Hematopoietic multipotent progenitor cell treated with erythropoietin and hydrocortisone succinate and interleukin-3 and kit ligand, for 17 days (in vitro differentiated cells): ENCODE measurements around the gene TEC.
A peak's percentile ranks its signal among the peaks of the same experiment; 100 is the strongest.
"Not testable (repeated sequence)": the region's sequence is repeated elsewhere in the genome, so short reads cannot be mapped to it uniquely, and the experiment has no call there.

Experiments used
- DNase-seq: peaks from one replicate; pipeline ENCODE4 v3.0.0-alpha.2; 2015; ENCODE audit warnings: low spot score

The TEC gene

DNA sequence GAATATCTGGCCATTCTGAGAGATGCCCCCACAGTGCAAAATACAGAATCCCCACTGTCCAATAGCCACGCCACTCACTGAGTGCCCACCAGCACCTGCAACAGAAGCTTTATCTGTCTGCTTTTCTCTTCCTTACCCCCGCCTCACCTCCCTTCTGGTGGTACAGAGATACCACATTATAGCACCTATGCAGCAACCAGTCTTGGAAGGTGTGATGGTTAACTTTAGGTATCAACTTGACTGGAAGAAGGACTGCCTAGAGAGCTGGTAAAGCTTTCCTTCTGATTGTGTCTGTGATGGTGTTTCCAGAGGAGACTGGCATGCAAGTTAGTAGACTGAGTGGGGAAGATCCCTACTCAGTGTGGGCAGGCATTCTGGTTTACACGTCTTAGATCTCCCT is 73.8 kb downstream of the TEC start:
- no peak for DNase-seq

DNA sequence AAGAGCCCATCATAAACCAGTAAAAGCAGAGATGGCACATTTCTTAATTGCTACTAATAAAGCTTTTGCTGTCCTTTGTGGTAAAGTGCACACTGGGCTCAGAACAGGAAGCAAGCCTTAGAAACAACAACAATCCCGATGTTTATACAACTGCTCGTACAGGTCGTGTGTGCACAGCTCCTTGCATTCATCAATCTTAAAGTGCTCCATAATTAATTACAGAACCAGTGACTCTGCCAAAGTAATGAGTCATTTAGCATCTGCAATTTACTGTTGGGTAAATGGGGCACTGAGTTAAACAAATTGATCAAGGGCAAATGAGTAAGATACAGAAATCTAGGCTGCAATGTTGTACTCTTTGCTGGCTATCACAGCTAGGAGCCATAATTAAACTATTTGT is 74.3 kb downstream of the TEC start:
- no peak for DNase-seq

DNA sequence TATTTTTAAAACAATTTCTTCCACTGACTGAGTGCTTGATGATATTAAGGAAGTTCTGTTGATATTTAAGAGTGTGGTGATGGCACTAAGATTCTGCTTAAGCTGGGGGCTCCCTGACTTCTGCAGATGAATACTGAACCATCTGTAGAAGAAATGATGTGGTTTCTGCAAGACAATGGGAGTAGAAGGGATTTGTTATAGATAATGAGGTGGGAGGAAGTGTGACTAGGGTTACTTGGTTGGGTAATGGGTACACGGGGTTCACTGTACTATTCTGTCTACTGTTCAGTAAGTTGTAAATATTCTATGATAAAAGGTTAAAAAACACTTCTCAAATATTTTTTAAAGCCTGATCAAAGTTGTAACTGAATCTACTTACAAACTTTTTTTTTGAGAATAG is 74.7 kb downstream of the TEC start:
- DNase-seq, result no peak

DNA sequence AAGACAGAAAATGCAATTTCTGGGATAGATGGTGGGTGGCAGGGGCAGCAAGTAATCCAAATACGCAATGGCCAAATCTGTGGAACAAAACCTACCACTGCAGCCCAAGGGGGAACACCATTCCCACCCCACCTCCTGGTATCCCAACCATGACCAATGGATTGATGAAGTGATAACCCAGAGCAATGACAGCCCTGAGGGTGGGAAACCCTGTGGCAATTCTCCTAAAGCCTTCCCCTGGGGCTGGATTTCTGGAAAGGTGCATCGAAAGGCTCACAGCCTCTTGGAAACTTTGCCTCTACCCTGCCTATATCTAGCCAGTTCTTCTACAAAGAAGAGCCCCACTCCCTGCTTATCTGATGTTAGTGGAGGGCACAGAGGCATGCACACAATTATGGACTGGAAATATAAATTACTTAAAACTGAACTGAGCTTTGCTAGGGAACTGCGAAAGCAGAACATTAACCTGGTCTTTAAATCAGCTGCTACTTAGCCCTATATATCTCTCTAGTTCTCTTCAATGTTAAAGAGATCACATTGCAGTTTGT is 75.6 kb downstream of the TEC start:
- DNase-seq, result no peak

DNA sequence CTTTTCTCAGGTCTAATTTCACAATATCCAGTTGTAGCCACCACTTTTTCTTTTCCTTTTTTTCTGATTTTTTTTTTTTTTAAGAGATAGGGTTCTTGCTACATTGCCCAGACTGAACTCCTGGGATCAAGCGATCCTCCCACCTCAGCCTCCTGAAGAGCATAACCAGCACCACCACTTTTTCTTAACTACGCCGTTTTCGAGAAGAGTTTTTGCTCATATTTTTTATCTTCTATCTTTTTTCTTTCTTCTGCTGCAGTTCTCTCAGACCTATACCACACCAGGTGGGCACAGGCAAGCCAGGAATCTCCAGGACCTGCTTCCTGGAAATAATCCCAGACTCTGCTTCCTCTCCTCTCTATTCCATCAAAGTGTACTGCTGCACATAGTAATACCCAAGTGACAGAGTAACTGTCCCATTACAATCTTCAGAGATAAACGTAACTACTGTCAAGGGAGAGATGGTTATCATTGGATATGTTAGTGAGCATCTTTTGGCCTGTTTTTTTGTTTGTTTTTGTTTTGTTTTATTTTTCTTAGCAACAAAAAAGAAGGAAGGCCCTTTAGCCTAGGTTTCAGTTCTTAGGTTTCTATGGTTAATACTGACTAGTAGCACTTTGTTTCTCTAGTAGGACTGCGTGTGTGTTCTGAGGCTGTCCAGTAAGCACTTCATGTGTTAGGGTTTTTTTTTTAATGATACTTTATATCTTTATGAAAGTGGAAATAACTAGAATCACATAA is 76.4 kb downstream of the TEC start:
- DNase-seq, result no peak

DNA sequence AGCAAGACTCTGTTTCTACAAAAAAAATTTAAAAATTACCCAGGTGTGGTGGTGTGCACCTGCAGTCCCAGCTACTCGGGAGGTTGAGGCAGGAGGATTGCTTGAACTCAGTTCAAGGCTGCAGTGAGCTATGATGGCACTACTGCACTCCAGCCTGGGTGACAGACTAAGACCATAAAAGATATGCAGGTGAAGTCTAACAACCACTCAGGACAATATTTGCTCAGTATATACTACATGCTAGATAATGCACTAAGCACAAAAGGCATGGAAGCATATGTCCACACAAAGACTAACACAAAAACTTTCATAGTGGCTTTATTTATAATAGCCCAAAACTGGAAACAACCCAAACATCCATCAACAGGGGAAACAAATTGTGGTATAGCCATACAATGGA is 77.9 kb downstream of the TEC start:
- DNase-seq, result no peak

DNA sequence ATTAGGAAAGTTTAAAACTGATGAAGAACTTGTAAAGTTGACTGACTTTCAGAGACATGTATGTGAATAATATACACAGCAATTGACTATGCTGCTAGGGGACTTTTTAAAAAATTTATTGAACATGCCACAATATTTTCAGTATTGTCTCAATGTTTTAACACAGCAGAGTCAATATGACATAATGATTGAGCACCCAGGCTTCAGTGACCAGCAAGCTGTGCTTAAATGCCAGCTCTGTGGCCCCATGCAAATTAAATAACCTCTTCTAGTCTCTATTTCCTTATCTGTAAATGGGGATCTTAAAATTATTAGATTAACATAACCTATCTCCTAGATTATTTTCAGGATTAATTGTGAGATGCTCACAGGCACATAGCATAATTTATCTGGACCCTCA is 78.8 kb downstream of the TEC start:
- DNase-seq, result no peak

DNA sequence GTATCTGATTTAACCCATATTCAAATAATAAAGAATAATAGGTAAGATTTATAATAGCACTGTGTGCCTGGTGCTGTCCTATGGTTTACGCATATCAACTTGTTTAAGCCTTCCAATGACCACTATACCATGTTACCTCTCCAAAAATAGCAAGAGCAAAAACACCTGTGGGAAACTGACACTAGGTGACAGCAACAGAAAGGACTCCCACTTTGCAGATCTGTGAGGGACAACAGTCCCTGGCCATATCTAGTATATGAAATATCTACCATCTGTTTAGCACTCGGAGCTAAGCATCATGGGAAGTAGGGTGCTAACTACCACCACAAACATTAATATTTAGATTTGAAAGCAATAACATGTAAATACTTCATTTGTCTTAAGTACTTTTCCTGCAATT is 79.9 kb downstream of the TEC start:
- DNase-seq, result no peak

DNA sequence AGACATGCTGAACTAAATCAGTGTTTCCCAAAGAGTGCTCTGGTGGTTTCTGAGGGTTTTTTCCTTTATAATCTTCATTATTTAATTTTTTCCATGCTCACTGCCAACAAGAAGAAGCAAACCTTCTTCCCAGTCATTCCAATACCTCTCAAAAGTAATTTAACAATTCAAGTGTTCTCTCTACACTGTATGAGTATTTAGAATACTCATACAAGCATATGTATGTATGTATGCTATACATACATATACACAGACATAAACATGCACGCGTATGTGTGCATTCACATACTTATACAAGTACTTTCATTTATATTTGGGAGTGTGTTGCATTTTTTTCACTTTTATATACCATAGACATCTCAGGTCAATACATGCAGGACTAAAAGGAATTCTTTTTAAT is 81.2 kb downstream of the TEC start:
- no peak for DNase-seq

DNA sequence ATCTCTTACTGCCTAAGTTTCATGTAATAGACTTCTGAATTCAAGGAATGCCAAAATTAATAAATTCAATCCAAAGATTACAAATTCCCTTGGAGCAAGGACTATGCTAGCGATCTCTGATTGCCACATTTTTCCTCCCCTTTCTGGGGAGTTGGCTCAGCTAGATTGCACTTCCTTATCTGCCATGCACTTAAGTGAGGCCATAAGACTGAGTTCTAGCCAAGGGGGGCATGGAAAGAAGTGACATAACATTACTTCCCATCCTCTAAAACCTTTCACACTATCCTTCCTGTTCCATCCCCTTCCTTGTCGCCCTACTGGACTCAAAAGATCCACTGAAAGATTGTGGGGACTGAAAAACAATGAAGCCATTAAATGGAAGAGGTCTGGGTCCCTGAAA is 81.8 kb downstream of the TEC start:
- no peak for DNase-seq

DNA sequence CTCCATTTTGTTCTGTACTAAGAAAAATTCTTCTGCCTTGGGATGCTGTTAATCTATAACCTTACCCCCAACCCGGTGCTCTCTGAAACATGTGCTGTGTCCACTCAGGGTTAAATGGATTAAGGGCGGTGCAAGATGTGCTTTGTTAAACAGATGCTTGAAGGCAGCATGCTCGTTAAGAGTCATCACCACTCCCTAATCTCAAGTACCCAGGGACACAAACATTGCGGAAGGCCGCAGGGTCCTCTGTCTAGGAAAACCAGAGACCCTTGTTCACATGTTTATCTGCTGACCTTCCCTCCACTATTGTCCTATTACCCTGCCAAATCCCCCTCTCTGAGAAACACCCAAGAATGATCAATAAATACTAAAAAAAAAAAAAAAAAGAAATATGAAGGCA is 82.6 kb downstream of the TEC start:
- not testable (repeated sequence) for DNase-seq

DNA sequence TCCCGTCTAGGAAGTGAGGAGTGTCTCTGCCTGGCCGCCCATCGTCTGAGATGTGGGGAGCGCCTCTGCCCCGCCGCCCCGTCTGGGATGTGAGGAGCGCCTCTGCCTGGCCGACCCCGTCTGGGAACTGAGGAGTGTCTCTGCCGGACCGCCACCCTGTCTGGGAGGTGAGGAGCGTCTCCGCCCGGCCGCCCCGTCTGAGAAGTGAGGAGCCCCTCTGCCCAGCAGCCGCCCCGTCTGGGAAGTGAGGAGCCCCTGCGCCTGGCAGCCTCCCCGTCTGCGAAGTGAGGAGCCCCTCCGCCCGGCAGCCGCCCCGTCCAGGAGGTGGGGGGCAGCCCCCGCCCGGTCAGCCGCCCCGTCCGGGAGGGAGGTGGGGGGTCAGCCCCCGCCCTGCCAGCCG is 83.2 kb downstream of the TEC start:
- DNase-seq, result not testable (repeated sequence)

DNA sequence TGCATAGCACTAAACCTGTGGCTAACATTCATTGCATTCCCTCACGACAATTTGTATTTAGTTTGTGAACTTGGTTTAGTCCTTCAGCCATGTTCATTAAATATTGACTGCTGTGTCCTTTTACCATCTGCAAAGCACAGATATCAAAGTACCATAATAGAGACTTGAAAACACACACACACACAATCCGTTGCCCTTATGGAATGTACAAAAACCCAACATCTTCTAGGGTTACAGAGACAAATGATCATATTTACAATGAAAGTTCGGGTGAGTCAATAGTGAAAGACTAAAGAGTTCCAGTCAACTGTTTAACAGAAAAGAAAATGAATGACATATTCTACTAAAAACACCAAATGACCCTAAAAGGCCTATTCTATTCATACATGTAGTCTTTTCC is 84.8 kb downstream of the TEC start:
- DNase-seq, result no peak

DNA sequence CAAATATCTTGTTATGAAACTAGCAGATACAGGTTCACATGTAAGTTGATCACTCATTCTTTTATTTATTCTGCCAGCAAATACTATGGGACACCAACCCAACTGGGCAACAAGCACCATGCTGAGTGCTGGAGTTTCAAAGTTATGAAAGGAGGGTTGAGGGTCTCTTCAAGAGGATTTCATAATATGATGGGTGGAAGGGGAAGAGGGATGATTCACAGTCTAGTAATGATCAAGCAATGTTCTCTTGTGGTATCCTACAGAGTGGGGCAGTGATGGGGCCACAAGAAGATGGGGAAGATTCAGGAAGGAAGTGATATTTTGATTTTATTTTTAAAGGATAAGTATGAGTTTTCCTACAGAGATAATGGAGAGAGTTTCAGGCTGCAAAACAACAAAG is 89.4 kb downstream of the TEC start:
- DNase-seq, result no peak

DNA sequence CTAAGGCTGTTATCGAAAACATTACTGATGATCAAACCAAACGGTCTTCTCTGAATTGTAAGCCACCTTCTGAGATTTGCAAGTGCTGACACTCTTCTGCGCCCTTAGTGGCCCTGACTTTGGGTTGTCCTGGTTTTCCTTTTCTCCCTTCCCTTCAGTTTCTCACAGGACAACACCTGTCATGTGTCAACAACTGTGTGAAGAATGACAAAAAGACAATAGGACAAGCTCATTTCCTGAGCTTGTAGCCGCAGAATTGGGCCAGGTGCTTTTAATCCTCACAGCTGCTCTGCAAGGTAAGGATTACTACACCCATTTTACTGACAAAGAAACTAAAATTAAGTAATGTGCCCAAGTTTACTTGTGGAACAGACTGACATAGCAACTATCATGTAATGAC is 90.7 kb downstream of the TEC start:
- DNase-seq, result no peak

DNA sequence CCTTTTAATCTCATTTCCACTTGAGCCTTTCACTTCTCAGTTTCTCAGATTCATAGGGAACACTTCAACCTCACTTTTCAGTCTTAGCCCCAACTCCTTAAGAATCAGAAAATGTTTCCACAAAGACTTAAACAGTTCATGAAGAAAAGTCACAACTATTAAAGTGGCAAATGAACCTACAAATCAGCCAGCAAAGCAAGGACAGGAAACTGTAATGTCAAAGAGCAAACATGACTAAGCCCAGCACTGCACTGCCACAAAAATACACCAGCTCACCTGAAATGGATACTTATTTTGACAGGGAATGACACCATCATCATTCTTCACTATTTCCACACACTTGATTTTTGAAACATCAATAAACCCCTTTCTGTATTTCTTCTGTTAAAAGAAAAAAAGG is 93.8 kb downstream of the TEC start:
- no peak for DNase-seq

DNA sequence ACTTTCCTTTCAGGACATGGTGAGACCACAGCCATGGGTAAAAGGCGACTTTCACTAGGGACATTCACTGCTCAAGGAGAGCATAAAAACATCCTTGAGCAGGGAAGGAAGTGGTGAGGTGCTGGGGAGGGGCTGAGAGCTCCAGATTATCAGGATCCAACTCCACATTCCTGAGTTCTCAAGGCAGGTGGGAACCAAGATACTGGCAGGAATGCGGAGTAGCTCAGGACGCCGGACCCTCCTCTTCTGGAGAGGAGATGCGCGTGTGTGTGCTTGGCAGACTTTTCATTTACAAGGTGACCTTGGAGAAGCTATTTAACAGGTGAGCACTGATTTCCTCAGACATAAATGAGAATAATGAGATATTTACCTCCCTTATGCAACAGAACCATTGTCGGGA is 94.3 kb downstream of the TEC start:
- no peak for DNase-seq

DNA sequence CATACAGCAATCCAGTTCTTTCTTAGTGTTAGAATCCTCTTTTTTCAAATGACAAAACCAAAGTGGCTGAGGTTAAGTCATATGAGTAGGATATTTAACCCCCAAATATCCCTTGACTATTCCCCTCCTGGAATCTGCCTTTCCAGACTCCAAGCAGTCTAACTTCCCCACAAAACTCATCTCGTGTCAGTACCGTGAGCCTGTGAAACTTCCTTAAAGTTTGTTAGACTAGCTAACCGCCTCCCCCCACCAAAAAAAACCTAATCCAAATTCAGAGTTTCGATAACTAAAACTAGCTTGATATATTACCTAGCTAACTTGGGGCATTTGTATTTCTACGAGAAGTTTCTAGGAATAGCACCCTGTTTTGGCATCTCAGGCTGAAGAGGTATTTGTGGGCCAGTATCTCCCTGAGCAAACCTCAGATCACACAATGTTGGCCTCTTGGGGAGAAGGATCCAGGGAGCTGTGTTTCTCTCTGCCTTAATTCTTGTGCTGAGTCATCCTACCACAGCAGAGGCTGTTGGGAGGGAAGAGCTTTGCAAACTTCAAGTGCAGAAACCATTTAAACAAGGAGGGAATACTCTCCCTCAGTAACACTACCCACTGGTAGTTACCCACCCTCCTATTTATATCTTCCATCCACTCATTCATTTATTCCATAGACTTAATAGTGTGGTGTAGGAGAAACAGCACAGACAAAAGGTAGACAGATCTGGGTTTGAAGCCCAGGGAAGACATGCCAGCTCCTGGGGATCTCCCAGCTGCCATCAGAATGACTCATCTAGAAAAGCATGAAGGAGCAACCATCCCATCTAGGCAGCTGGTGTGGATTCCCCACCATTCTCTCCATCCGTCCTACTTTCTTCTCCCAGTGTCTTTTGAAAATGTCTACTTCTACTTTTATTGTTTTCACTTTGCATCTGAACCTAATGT is 96.3 kb downstream of the TEC start:
- peak; percentile 87 for DNase-seq

DNA sequence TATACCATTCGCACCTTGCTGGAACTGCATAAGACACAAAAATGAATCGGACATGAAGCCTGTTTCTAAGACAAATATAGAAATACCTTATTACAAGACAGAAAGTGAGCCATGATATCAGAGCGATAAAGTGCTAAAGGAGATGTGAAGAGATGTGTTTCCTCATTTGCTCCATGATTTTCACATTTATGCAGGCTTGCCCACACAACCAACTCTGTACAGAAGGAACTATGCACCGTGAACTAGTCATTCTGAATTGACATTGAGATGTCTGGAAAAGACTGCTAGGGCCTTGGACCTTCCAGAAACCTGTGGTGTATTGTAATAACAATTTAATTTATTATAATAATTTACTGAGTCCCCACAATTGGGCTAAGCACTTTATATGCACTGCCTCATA is 97.0 kb downstream of the TEC start:
- DNase-seq, result no peak

DNA sequence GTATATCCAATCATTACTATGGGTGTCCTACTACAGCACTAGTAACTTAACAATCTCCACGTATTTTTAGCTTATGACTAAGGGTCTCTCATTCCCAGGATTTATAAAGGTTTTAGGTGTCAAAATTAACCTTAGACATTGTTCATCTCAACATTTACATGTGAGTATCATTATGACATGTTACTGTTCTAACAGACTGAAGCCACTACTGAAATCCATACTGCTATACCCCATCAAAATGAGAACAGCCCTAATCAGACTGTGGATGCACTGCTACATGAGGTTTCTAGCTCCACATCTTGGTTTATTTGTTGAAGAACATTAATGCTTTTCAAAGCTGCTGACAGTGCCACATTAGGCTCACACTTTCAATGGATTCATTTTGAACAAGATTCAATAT is 100.0 kb downstream of the TEC start:
- no peak for DNase-seq

DNA sequence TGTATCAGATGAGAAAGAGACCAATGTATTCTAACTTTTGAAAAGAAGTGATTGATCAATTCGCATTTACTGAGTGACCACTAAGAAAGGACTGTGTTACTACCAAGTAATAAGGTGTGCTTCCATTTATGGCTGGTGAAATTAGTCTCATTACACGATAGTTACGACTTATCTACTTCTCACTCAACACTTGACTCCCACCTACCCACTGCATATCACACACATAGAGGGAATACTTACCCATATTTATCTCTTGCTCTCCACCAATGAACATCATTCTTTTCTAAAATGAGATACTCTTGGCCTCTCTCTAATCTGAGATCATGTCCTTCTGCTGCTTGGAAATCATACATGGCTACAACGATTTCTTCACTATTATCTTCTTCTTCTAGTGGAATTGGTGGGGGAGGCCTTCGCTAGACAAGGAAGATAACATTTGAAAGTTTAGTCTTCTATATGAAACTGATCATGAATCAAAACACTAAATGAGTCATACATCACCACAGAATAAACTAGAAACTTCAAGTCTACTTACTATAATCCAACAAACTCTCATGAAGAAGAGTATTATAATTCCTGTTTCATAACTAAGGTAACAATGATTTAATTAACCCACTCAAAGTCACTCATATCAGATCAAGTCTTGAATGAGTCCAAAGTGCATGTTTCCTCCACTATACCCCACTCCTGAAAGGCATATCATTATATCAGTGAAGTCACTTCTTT is 101.9 kb downstream of the TEC start:
- DNase-seq, result no peak

DNA sequence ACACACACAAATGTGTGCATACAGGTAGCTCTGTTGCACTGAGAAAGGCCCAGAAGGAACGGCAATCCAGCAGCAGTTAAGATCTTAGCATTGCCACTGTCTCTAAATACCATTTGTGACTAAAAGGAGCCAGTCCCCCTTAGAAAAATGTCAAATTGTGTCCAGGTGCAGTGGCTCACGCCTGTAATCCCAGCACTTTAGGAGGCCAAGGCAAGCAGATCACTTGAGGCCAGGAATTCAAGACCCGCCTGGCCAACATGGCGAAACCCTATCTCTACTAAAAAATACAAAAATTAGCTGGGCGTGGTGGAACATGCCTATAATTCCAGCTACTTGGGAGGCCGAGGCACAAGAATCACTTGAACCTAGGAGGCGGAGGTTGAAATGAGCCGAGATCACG is 105.1 kb downstream of the TEC start:
- not testable (repeated sequence) for DNase-seq

DNA sequence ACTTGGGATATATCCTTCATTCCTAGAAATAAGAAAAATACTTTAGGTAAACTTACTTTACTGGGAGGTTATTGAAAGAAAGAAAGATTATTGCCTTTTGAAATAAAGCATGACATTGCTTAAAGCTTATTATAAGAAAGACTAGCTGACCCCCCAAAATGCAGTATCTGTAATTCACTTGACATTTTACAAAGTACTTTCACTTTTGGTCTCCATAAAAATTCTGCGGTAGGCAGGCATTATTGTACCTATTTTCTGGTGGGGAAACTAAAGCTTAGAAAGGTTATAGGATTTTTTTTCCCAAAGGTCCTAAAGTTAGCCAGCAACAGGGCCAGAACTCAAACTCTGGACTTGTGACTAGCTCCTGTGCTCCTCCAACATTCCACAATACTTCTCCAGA is 105.9 kb downstream of the TEC start:
- DNase-seq, result no peak
